ENCODE results near the gene UBE2L3. TPM values are rescaled to one million over a fixed set of nuclear protein-coding genes. Genes with fewer than 3 reads are reported as not detected.

UBE2L3 gene
- total RNA-seq, 1 experiment from 2014 or later, result 62.9 TPM

Other genes starting within 250 kb of the UBE2L3 start
- gene RIMBP3B, start 184.0 kb upstream of the UBE2L3 start, total RNA-seq (2014; rRNA removed; shearing (Covaris generic)), result 0.12 and 0.63 TPM in 2 replicates
- 2.4 and 3.0 TPM in 2 replicates for gene HIC2, start 150.3 kb upstream of the UBE2L3 start, total RNA-seq (2014; rRNA removed; shearing (Covaris generic))
- gene TMEM191C, start 100.3 kb upstream of the UBE2L3 start, total RNA-seq (2014; rRNA removed; shearing (Covaris generic)), result 0.51 TPM in 1 of 2 replicates, not detected in the other
- 1.2 TPM in 1 of 2 replicates, not detected in the other for gene RIMBP3C, start 16.3 kb upstream of the UBE2L3 start, total RNA-seq (2014; rRNA removed; shearing (Covaris generic))
- gene YDJC, start 62.3 kb downstream of the UBE2L3 start, total RNA-seq (2014; rRNA removed; shearing (Covaris generic)), result 50.1 and 98.6 TPM in 2 replicates
- gene CCDC116, start 65.0 kb downstream of the UBE2L3 start, total RNA-seq (2014; rRNA removed; shearing (Covaris generic)), result 0.29 and 7.1 TPM in 2 replicates
- gene SDF2L1, start 74.6 kb downstream of the UBE2L3 start, total RNA-seq (2014; rRNA removed; shearing (Covaris generic)), result 53.8 and 79.6 TPM in 2 replicates
- gene PPIL2, start 98.3 kb downstream of the UBE2L3 start, total RNA-seq (2014; rRNA removed; shearing (Covaris generic)), result 21.2 and 23.8 TPM in 2 replicates
- gene YPEL1, start 168.1 kb downstream of the UBE2L3 start, total RNA-seq (2014; rRNA removed; shearing (Covaris generic)), result 0.86 and 1.9 TPM in 2 replicates

Measured in Daoy (cell line).